Uterus (tissue), 2 donors: ENCODE data around the gene MYADML2.

ENCODE experiments used
- CTCF ChIP-seq, 4 experiments: fragments of 200-600 bp in 2 of 4; fragments of 450-650 bp in 2 of 4; sonication (generic) in 2 of 4; IDR thresholded peaks; one replicate each; pipeline ENCODE4 v1.5.1; 2016 to 2019; ENCODE audit warnings: antibody characterized with exemption in 4 of 4, mild to moderate bottlenecking in 2 of 4, moderate library complexity in 1 of 4
- POLR2A ChIP-seq, 2 donors: fragments of 450-650 bp; IDR thresholded peaks; one replicate each; pipeline ENCODE4 v1.6.1; 2016; ENCODE audit warnings: antibody characterized with exemption in 2 of 2, mild to moderate bottlenecking in 1 of 2, moderate library complexity in 1 of 2

DNA sequence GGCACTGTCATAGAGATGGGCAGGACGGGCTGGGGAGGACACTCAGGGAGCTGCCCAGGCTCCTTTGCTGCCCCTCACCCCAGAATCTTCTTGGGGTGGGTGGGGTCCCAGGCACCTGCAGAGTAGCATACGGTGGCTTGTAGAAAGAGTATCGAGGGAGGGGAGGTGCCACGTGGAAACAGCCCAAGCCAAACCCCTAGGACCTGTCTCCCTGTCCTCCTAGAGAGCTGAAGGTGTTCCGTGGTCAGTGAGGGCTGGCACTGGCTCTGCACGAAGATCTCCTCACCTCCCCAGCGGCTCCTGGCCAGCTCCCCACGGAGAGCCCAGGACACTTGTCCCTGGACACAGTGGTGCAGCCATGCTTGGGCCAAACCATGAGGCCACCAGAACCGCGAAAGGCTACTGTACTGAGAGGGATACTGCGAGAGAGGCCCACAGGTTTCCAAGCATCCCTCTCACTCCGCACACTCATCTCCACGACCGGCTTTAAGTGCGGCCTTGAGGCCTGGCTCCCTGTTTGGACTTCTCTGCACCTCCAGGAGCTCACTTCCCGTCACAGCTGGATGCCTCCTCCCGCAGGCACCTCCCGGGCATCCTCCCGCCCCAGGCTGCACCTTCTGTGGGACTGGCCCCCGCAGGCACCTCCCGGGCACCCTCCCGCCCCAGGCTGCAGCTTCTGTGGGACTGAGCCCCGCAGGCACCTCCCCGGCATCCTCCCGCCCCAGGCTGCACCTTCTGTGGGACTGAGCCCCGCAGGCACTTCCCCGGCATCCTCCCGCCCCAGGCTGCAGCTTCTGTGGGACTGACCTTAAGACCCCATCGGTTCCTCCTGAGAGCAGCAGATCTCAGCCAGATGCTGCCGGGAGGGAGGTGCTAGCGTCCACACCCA, 17.5 kb downstream of the MYADML2 start:
- no peak for TF ChIP-seq CTCF (IDR thresholded peaks at IDR 0.05)
- no peak for TF ChIP-seq POLR2A (IDR thresholded peaks at IDR 0.05)
